ENCODE data around the gene REXO4.
"Not testable (repeated sequence)": the region's sequence is repeated elsewhere in the genome, so short reads cannot be mapped to it uniquely, and the experiment has no call there.

DNA sequence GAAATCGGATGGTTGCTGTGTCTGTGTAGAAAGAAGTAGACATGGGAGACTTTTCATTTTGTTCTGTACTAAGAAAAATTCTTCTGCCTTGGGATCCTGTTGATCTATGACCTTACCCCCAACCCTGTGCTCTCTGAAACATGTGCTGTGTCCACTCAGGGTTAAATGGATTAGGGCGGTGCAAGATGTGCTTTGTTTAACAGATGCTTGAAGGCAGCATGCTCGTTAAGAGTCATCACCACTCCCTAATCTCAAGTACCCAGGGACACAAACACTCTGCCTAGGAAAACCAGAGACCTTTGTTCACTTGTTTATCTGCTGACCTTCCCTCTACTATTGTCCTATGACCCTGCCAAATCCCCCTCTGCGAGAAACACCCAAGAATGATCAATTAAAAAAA, 26.4 kb downstream of the REXO4 start:
- TF ChIP-seq, protein P1, sequence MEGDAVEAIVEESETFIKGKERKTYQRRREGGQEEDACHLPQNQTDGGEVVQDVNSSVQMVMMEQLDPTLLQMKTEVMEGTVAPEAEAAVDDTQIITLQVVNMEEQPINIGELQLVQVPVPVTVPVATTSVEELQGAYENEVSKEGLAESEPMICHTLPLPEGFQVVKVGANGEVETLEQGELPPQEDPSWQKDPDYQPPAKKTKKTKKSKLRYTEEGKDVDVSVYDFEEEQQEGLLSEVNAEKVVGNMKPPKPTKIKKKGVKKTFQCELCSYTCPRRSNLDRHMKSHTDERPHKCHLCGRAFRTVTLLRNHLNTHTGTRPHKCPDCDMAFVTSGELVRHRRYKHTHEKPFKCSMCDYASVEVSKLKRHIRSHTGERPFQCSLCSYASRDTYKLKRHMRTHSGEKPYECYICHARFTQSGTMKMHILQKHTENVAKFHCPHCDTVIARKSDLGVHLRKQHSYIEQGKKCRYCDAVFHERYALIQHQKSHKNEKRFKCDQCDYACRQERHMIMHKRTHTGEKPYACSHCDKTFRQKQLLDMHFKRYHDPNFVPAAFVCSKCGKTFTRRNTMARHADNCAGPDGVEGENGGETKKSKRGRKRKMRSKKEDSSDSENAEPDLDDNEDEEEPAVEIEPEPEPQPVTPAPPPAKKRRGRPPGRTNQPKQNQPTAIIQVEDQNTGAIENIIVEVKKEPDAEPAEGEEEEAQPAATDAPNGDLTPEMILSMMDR (conservative IDR thresholded peaks at IDR 0.05; ENCODE audit: low read length): not testable (repeated sequence)
- not testable (repeated sequence) for TF ChIP-seq EZH2phosphoT487 (IDR thresholded peaks at IDR 0.05; ENCODE audit: borderline replicate concordance)
